DOHH2 (cell line): ENCODE results near the gene ABLIM2.
"Not testable (repeated sequence)": the region's sequence is repeated elsewhere in the genome, so short reads cannot be mapped to it uniquely, and the experiment has no call there.

Experiments used
- H3F3A ChIP-seq: fragments of 200-600 bp; sonication (generic), shearing (Covaris generic); 2 replicates; pipeline ENCODE4 v1.6.0; 2016; ENCODE audit warnings: antibody characterized with exemption, mild to moderate bottlenecking; ENCODE audit not compliant: control insufficient read depth, insufficient read depth
- H3K27ac ChIP-seq: fragments of 200-600 bp; sonication (generic); 2 replicates; pipeline ENCODE4 v1.5.1; 2014; ENCODE audit warnings: low read depth, mild to moderate bottlenecking, low read length, moderate library complexity
- H3K27me3 ChIP-seq: fragments of 200-600 bp; sonication (generic); 2 replicates; pipeline ENCODE4 v1.6.1; 2014; ENCODE audit warnings: mild to moderate bottlenecking, low read length, mixed read lengths; ENCODE audit not compliant: control insufficient read depth
- H3K36me3 ChIP-seq: fragments of 200-600 bp; sonication (generic); 2 replicates; pipeline ENCODE4 v1.6.1; 2014; ENCODE audit warnings: mild to moderate bottlenecking, low read length, moderate library complexity, mixed read lengths; ENCODE audit not compliant: control insufficient read depth
- H3K4me1 ChIP-seq: fragments of 200-600 bp; sonication (generic); 2 replicates; pipeline ENCODE4 v1.6.1; 2014; ENCODE audit warnings: mild to moderate bottlenecking, low read length, mixed read lengths; ENCODE audit not compliant: control insufficient read depth
- H3K4me2 ChIP-seq: fragments of 200-600 bp; sonication (generic); 2 replicates; pipeline ENCODE4 v1.6.0; 2014; ENCODE audit warnings: mild to moderate bottlenecking, low read length, moderate library complexity
- H3K4me3 ChIP-seq: fragments of 200-600 bp; sonication (generic); 2 replicates; pipeline ENCODE4 v1.5.1; 2014; ENCODE audit warnings: mild to moderate bottlenecking, low read length, mixed read lengths
- H3K79me2 ChIP-seq: fragments of 200-600 bp; sonication (generic); 2 replicates; pipeline ENCODE4 v1.6.1; 2014; ENCODE audit warnings: mild to moderate bottlenecking, low read length, mixed read lengths; ENCODE audit not compliant: control insufficient read depth
- H3K9me2 ChIP-seq: fragments of 200-600 bp; sonication (generic); replicated peaks from 2 replicates; pipeline ENCODE4 v1.6.1; 2014; ENCODE audit warnings: mild to moderate bottlenecking, low read length, mixed read lengths; ENCODE audit not compliant: control insufficient read depth
- H3K9me3 ChIP-seq: fragments of 200-600 bp; sonication (generic); 2 replicates; pipeline ENCODE4 v1.6.1; 2014; ENCODE audit warnings: antibody characterized with exemption, low read length, mixed read lengths; ENCODE audit not compliant: control insufficient read depth, insufficient read depth
- H4K20me1 ChIP-seq: fragments of 200-600 bp; sonication (generic); 2 replicates; pipeline ENCODE4 v1.6.0; 2014; ENCODE audit warnings: low read depth, mild to moderate bottlenecking, antibody characterized with exemption, low read length, moderate library complexity; ENCODE audit not compliant: control insufficient read depth, insufficient read depth
- CTCF ChIP-seq: fragments of 200-600 bp; sonication (generic); IDR thresholded peaks from one replicate; pipeline ENCODE4 v1.5.1; 2014; ENCODE audit warnings: antibody characterized with exemption, mild to moderate bottlenecking, low read depth, low read length; ENCODE audit not compliant: poor library complexity, severe bottlenecking
- EZH2phosphoT487 ChIP-seq: fragments of 200-600 bp; sonication (generic); IDR thresholded peaks from 2 replicates; pipeline ENCODE4 v1.6.1; 2017; ENCODE audit warnings: borderline replicate concordance, mild to moderate bottlenecking, antibody characterized with exemption, low read length, moderate library complexity, mixed read lengths

Gene ABLIM2

GRCh38 chr4:7945709-7946380, 212.8 kb downstream of the ABLIM2 start:
- Histone ChIP-seq H3K27me3 (no peaks in the 10 kb centered on the region), H3K27ac (no peak overlapping the region), H3K4me1 (no peaks in the 10 kb centered on the region), H3K36me3 (no peaks in the 10 kb centered on the region), H3K4me2 (no peak overlapping the region), H3K9me3 (no peaks in the 10 kb centered on the region), H3K4me3 (no peak overlapping the region), H3K9me2 (no peaks in the 10 kb centered on the region), H3K79me2 (no peaks in the 10 kb centered on the region), H4K20me1 (no peaks in the 10 kb centered on the region), H3F3A (no peaks in the 10 kb centered on the region)
- TF ChIP-seq EZH2phosphoT487: no peak
- TF ChIP-seq CTCF: no peak

- Histone ChIP-seq H3F3A (no peaks in the 10 kb centered on the region), H3K4me3 (no peak overlapping the region), H3K9me2 (no peaks in the 10 kb centered on the region), H3K27ac (no peak overlapping the region), H3K79me2 (no peaks in the 10 kb centered on the region), H4K20me1 (no peaks in the 10 kb centered on the region), H3K4me1 (no peaks in the 10 kb centered on the region), H3K36me3 (no peaks in the 10 kb centered on the region), H3K27me3 (no peaks in the 10 kb centered on the region), H3K4me2 (no peak overlapping the region), H3K9me3 (no peaks in the 10 kb centered on the region)
- no peak for TF ChIP-seq EZH2phosphoT487
- TF ChIP-seq CTCF: no peak
Observed at GRCh38 chr4:7944599-7945220, 213.9 kb downstream of the ABLIM2 start.

GRCh38 chr4:7943688-7944087, 214.9 kb downstream of the ABLIM2 start:
- not testable (repeated sequence) for H3K4me1 ChIP-seq, H3K27ac ChIP-seq, H3K4me2 ChIP-seq, H4K20me1 ChIP-seq, H3K9me2 ChIP-seq, H3K79me2 ChIP-seq, H3K4me3 ChIP-seq, H3K27me3 ChIP-seq, H3F3A ChIP-seq, H3K36me3 ChIP-seq, H3K9me3 ChIP-seq

- no peak overlapping the region for H3K4me3 ChIP-seq
- TF ChIP-seq EZH2phosphoT487 (no peak), CTCF (no peak)
- no peaks in the 10 kb centered on the region for H3K79me2 ChIP-seq
- H3K4me1 ChIP-seq: no peaks in the 10 kb centered on the region
- H3K4me2 ChIP-seq: no peak overlapping the region
- H3K27ac ChIP-seq: no peak overlapping the region
- no peaks in the 10 kb centered on the region for H3K9me2 ChIP-seq
- no peaks in the 10 kb centered on the region for H3K36me3 ChIP-seq
- no peaks in the 10 kb centered on the region for H3K9me3 ChIP-seq
- H4K20me1 ChIP-seq: no peaks in the 10 kb centered on the region
- H3F3A ChIP-seq: no peaks in the 10 kb centered on the region
- peaks cover 2% of the 10 kb centered on the region; the same call in 1 of the 2 replicates for H3K27me3 ChIP-seq
Observed at GRCh38 chr4:7943211-7943610, 215.4 kb downstream of the ABLIM2 start.
